Left forelimb (tissue), 1 donor: Measurements from ENCODE around the gene DSCAM.
"Not testable (repeated sequence)": the region's sequence is repeated elsewhere in the genome, so short reads cannot be mapped to it uniquely, and the experiment has no call there.

ENCODE experiments used
- DNase-seq: peaks from one replicate; pipeline ENCODE4 v3.0.0-alpha.2; 2018; ENCODE audit warnings: low spot score

Gene DSCAM

GRCh38 chr21:40447016-40447415 lies 399.9 kb downstream of the DSCAM start:
- no peak for DNase-seq

- no peak for DNase-seq
These were observed 401.5 kb downstream of the DSCAM start for GRCh38 chr21:40445349-40445921.

GRCh38 chr21:40439581-40439980 lies 407.4 kb downstream of the DSCAM start:
- not testable (repeated sequence) for DNase-seq

GRCh38 chr21:40438616-40439015 lies 408.3 kb downstream of the DSCAM start:
- DNase-seq, result no peak

GRCh38 chr21:40436261-40436660 lies 410.7 kb downstream of the DSCAM start:
- DNase-seq, result no peak

GRCh38 chr21:40433538-40433937 lies 413.4 kb downstream of the DSCAM start:
- no peak for DNase-seq

- DNase-seq, result no peak
These were observed 421.0 kb downstream of the DSCAM start for GRCh38 chr21:40425981-40426380.

GRCh38 chr21:40422896-40423635 lies 423.9 kb downstream of the DSCAM start:
- DNase-seq, result no peak

- DNase-seq, result no peak
These were observed 425.8 kb downstream of the DSCAM start for GRCh38 chr21:40421121-40421520.

- DNase-seq, result no peak
These were observed 430.4 kb downstream of the DSCAM start for GRCh38 chr21:40416572-40416971.

GRCh38 chr21:40408561-40408960 lies 438.4 kb downstream of the DSCAM start:
- DNase-seq, result no peak

GRCh38 chr21:40404396-40404800 lies 442.6 kb downstream of the DSCAM start:
- no peak for DNase-seq

- no peak for DNase-seq
These were observed 443.9 kb downstream of the DSCAM start for GRCh38 chr21:40402884-40403582.

- DNase-seq, result no peak
These were observed 451.2 kb downstream of the DSCAM start for GRCh38 chr21:40395732-40396131.

GRCh38 chr21:40393066-40393465 lies 453.9 kb downstream of the DSCAM start:
- DNase-seq, result no peak

- DNase-seq, result no peak
These were observed 458.9 kb downstream of the DSCAM start for GRCh38 chr21:40388046-40388445.

GRCh38 chr21:40386981-40387747 lies 459.8 kb downstream of the DSCAM start:
- DNase-seq, result no peak

- DNase-seq, result no peak
These were observed 460.6 kb downstream of the DSCAM start for GRCh38 chr21:40386294-40386911.

GRCh38 chr21:40385883-40386282 lies 461.1 kb downstream of the DSCAM start:
- DNase-seq, result no peak

- DNase-seq, result no peak
These were observed 463.0 kb downstream of the DSCAM start for GRCh38 chr21:40383951-40384350.

GRCh38 chr21:40381111-40381510 lies 465.8 kb downstream of the DSCAM start:
- DNase-seq, result no peak
